Spleen (tissue), 11 donors: Measurements from ENCODE around the gene NPAS2. TPM values are rescaled to one million over a fixed set of nuclear protein-coding genes. Genes with fewer than 3 reads are reported as not detected.

Source experiments
- DNase-seq: peaks from one replicate; pipeline ENCODE4 v3.0.0-alpha.2; 2020
- H3K27ac ChIP-seq, 8 donors: fragments of 200-600 bp; sonication (generic) in 7 of 8; 1 replicate in 4 of 8; 2 replicates in 4 of 8; pipeline versions ENCODE4 v1.5.0 to v1.8.0; 2016 to 2021; ENCODE audit warnings: inconsistent platforms in 4 of 8, mild to moderate bottlenecking in 4 of 8, moderate library complexity in 1 of 8
- H3K27me3 ChIP-seq, 7 donors: fragments of 200-600 bp; sonication (generic) in 6 of 7; replicated peaks in 1 of 7; 1 replicate in 4 of 7; 2 replicates in 3 of 7; pipeline versions ENCODE4 v1.5.0 to v1.8.0; 2016 to 2021; ENCODE audit warnings: inconsistent platforms in 3 of 7, mild to moderate bottlenecking in 1 of 7
- H3K36me3 ChIP-seq, 6 donors: fragments of 200-600 bp; sonication (generic) in 5 of 6; 1 replicate in 4 of 6; 2 replicates in 2 of 6; pipeline versions ENCODE4 v1.5.0 to v1.8.0; 2016 to 2021; ENCODE audit warnings: inconsistent platforms in 2 of 6
- H3K4me1 ChIP-seq, 6 donors: fragments of 200-600 bp; sonication (generic) in 5 of 6; 1 replicate in 3 of 6; 2 replicates in 3 of 6; pipeline versions ENCODE4 v1.5.0 to v1.8.0; 2016 to 2021; ENCODE audit warnings: inconsistent platforms in 3 of 6
- H3K4me3 ChIP-seq, 8 donors: fragments of 200-600 bp; sonication (generic) in 7 of 8; 1 replicate in 4 of 8; 2 replicates in 4 of 8; pipeline versions ENCODE4 v1.5.0 to v1.8.0; 2016 to 2021; ENCODE audit warnings: inconsistent platforms in 4 of 8, mild to moderate bottlenecking in 4 of 8, moderate library complexity in 2 of 8
- H3K9me3 ChIP-seq, 8 donors: fragments of 200-600 bp; sonication (generic) in 7 of 8; 1 replicate in 4 of 8; 2 replicates in 4 of 8; pipeline versions ENCODE4 v1.5.0 to v1.8.0; 2016 to 2021; ENCODE audit warnings: inconsistent platforms in 4 of 8
- POLR2A ChIP-seq, 3 donors: fragments of 450-650 bp; IDR thresholded peaks; one replicate each; pipeline ENCODE4 v1.5.1; 2017; ENCODE audit warnings: antibody characterized with exemption in 3 of 3, mild to moderate bottlenecking in 1 of 3
- POLR2AphosphoS5 ChIP-seq, 3 donors: sonication (generic); formaldehyde crosslinking; IDR thresholded peaks; one replicate each; pipeline ENCODE4 v1.5.1; 2017; ENCODE audit warnings: antibody characterized with exemption in 3 of 3
- WGBS, 5 donors: extraction: QIAGEN DNeasy Blood & Tissue Kit in 3 of 5; methylation state at CpG; one replicate each; pipeline versions ENCODE4 v1.1.5 to v1.1.7; 2013 to 2018; 5-methylcytosine and 5-hydroxymethylcytosine counted together
- intact Hi-C: fragments of 100-400 bp; cut with DNase I; formaldehyde crosslinking; loops from one replicate; pipeline ENCODE4 v1.15.0; 2023; ENCODE audit warnings: low total_unique reads
- polyA plus RNA-seq, 3 donors: library from polyadenylated mRNA; stranded (reverse); fragments of 200-250 nt; gene quantifications; one replicate each; pipeline ENCODE4 v1.2.1, GENCODE V29; 2013
- total RNA-seq, 7 donors: library from RNA; depleted of rRNA in 3 of 7; stranded (reverse); fragments of >200 nt in 3 of 7; fragmentation: NEBNext Ultra II Directional in 4 of 7; extraction: Animal tissue kit (Norgen Biotek cat#: 25700) in 4 of 7; gene quantifications; one replicate each; pipeline versions ENCODE4 v1.1.0 to v1.2.1, GENCODE V29; 2016 to 2021
- TF ChIP-seq, protein P1 (sequence below), 11 experiments: fragments of 200-600 bp in 7 of 11; fragments of 450-650 bp in 4 of 11; sonication (generic) in 4 of 11; IDR thresholded peaks in 8 of 11; conservative IDR thresholded peaks in 3 of 11; 1 replicate in 7 of 11; 2 replicates in 4 of 11; pipeline versions ENCODE4 v1.4.0 to v1.8.0; 2016 to 2021; ENCODE audit warnings: antibody characterized with exemption in 11 of 11, inconsistent platforms in 4 of 11, mild to moderate bottlenecking in 1 of 11
- donor health status: healthy with polysubstance abuse.
- donor health status: DM: no; HTN: no; CAD: no; lungs with moderate emphysema.
- donor health status: DM: no; HTN: no; CAD: no.
- donor health status: Bipolar disorder and iron deficiency.
- donor health status: healthy.
- donor health status: DM: no; HTN: no; CAD: no.
- donor health status: DM: yes; HTN: yes; CAD: no.

NPAS2 gene
- total and polyA plus RNA-seq, 10 donors = 2.4 to 24.1 (median 8.4) TPM

- no peak for DNase-seq
- peaks cover 4 to 39% (median 24%) of the 10 kb centered on the region in 6 donors for H3K4me1 ChIP-seq
- peak overlapping the region in 1 of 8 donors; percentile 49 for H3K4me3 ChIP-seq
- no peaks in the 10 kb centered on the region for H3K9me3 ChIP-seq
- peaks cover 3 to 61% (median 23%) of the 10 kb centered on the region in 7 donors for H3K27me3 ChIP-seq
- intact Hi-C loops = no loop called here
- 46 to 58% (median 51%) methylated on average over 9 of the region's 9 CpGs for WGBS, 5 donors
- TF ChIP-seq, protein P1, sequence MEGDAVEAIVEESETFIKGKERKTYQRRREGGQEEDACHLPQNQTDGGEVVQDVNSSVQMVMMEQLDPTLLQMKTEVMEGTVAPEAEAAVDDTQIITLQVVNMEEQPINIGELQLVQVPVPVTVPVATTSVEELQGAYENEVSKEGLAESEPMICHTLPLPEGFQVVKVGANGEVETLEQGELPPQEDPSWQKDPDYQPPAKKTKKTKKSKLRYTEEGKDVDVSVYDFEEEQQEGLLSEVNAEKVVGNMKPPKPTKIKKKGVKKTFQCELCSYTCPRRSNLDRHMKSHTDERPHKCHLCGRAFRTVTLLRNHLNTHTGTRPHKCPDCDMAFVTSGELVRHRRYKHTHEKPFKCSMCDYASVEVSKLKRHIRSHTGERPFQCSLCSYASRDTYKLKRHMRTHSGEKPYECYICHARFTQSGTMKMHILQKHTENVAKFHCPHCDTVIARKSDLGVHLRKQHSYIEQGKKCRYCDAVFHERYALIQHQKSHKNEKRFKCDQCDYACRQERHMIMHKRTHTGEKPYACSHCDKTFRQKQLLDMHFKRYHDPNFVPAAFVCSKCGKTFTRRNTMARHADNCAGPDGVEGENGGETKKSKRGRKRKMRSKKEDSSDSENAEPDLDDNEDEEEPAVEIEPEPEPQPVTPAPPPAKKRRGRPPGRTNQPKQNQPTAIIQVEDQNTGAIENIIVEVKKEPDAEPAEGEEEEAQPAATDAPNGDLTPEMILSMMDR (IDR thresholded peaks at IDR 0.05 in 8 of 11, conservative IDR thresholded peaks at IDR 0.05 in 3 of 11) = no peak
- no peak for TF ChIP-seq POLR2AphosphoS5 (IDR thresholded peaks at IDR 0.05)
- TF ChIP-seq POLR2A (IDR thresholded peaks at IDR 0.05) = no peak
- H3K27ac ChIP-seq = no peak overlapping the region
- H3K36me3 ChIP-seq = no peaks in the 10 kb centered on the region
Observed at GRCh38 chr2:100821911-100822265, 1.9 kb downstream of the NPAS2 start.

- no peak for TF ChIP-seq POLR2A (IDR thresholded peaks at IDR 0.05)
- no peak for TF ChIP-seq POLR2AphosphoS5 (IDR thresholded peaks at IDR 0.05)
- TF ChIP-seq, protein P1 (IDR thresholded peaks at IDR 0.05 in 8 of 11, conservative IDR thresholded peaks at IDR 0.05 in 3 of 11) = no peak
- DNase-seq = no peak
- WGBS, 5 donors = 73 to 76% (median 74%) methylated on average over 9 of the region's 9 CpGs
- Histone ChIP-seq H3K36me3 (no peaks in the 10 kb centered on the region), H3K27ac (no peak overlapping the region), H3K4me1 (peaks cover 4 to 39% (median 23%) of the 10 kb centered on the region in 6 donors), H3K9me3 (peaks cover 0 to 7% (median 3%) of the 10 kb centered on the region in 8 donors), H3K27me3 (peaks cover 3 to 54% (median 23%) of the 10 kb centered on the region in 7 donors), H3K4me3 (no peak overlapping the region)
- intact Hi-C loops = no loop called here
Observed at GRCh38 chr2:100822587-100823248, 2.8 kb downstream of the NPAS2 start.

DNA sequence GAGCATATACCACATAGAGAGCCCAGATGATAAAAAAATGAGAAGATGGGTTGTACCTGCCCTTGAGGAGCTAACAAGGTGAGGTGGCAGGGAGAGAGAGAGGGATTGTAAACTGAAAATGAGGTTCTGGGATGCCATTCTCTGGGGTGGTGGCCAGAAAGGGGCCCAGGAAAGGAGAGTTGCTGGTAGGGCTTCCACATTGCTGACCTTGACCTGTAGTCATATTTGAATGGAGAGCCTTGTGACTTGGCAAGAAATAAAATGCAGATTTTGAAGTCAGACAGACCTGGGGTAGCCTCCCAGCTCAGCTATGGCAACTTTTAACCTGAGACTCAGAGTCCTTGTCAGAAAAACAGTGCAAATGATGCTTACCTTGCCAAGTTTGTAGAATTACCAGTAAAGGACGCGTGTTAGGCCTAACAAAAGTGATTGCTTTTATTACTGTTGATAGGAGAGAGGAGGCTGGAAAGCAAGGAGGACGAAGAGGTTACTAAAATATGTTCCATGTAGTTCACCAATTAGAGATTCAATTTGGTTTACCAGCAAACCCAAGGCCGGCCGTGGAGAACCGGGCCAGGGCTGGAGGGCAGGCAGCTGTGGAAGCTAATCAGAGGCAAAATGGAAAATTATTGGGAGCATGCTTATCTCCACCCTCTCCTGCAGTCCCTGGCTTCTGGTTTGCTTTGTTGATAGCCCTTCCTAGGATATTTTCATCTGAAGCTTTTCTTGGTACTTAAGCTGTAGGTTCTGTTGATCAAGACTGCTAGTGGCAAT lies 3.9 kb downstream of the NPAS2 start:
- TF ChIP-seq POLR2A (IDR thresholded peaks at IDR 0.05) (no peak), POLR2AphosphoS5 (IDR thresholded peaks at IDR 0.05) (no peak)
- TF ChIP-seq, protein P1 (IDR thresholded peaks at IDR 0.05 in 8 of 11, conservative IDR thresholded peaks at IDR 0.05 in 3 of 11) = no peak
- H3K4me1 ChIP-seq = peaks cover 0 to 30% (median 18%) of the 10 kb centered on the region in 6 donors
- DNase-seq = no peak
- H3K27me3 ChIP-seq = peaks cover 3 to 42% (median 17%) of the 10 kb centered on the region in 7 donors
- 89 to 95% (median 93%) methylated on average over 6 of the region's 6 CpGs for WGBS, 5 donors
- peaks cover 0 to 17% (median 14%) of the 10 kb centered on the region in 8 donors for H3K9me3 ChIP-seq
- H3K27ac ChIP-seq = no peak overlapping the region
- no peaks in the 10 kb centered on the region for H3K36me3 ChIP-seq
- intact Hi-C loops = no loop called here
- no peak overlapping the region for H3K4me3 ChIP-seq

DNA sequence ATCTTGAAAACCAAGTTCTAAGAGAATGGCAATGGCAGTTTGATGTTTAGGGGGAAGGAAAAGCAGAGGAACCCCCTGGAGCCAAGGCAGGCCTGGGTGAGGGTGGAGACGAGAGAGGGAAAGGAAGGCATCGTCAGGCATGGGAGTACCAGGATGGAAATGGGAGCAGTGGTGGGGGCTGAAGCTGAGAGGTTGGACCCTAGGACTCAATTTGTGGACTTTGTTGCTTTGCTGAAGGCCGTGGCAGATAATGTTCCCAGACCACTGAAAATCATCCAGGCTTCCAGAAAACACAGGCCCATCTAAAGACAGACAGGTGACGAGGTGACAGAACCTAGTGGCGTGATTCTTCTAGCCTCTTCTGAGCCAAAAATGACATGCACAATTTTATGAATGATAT lies 4.9 kb downstream of the NPAS2 start:
- Histone ChIP-seq H3K4me1 (peaks cover 0 to 21% (median 9%) of the 10 kb centered on the region in 6 donors), H3K27me3 (peaks cover 3 to 32% (median 17%) of the 10 kb centered on the region in 7 donors), H3K36me3 (no peaks in the 10 kb centered on the region), H3K27ac (no peak overlapping the region), H3K9me3 (peaks cover 0 to 17% (median 14%) of the 10 kb centered on the region in 8 donors), H3K4me3 (no peak overlapping the region)
- 81 to 95% (median 87%) methylated on average over 5 of the region's 5 CpGs for WGBS, 5 donors
- TF ChIP-seq POLR2AphosphoS5 (IDR thresholded peaks at IDR 0.05) (no peak), POLR2A (IDR thresholded peaks at IDR 0.05) (no peak)
- TF ChIP-seq, protein P1 (IDR thresholded peaks at IDR 0.05 in 8 of 11, conservative IDR thresholded peaks at IDR 0.05 in 3 of 11) = no peak
- intact Hi-C loops = no loop called here
- DNase-seq = no peak
